ENCODE results near the gene SLC7A1. TPM values are rescaled to one million over a fixed set of nuclear protein-coding genes. Genes with fewer than 3 reads are reported as not detected.
A peak's percentile ranks its signal among the peaks of the same experiment; 100 is the strongest.

SLC7A1 gene
- total RNA-seq, 2 donors from 2014 or later = 60.1 to 114 TPM

- Mint-ChIP-seq H3K27ac (no peak overlapping the region), H3K9me3 (no peaks in the 10 kb centered on the region), H3K27me3 (no peaks in the 10 kb centered on the region), H3K36me3 (ENCODE audit: low read depth) (peaks cover 97% of the 10 kb centered on the region), H3K4me1 (peaks cover 5% of the 10 kb centered on the region), H3K4me3 (no peak overlapping the region)
- ATAC-seq (replicated peaks) = no peak
Observed at GRCh38 chr13:29523199-29523961, 72.1 kb downstream of the SLC7A1 start.

DNA sequence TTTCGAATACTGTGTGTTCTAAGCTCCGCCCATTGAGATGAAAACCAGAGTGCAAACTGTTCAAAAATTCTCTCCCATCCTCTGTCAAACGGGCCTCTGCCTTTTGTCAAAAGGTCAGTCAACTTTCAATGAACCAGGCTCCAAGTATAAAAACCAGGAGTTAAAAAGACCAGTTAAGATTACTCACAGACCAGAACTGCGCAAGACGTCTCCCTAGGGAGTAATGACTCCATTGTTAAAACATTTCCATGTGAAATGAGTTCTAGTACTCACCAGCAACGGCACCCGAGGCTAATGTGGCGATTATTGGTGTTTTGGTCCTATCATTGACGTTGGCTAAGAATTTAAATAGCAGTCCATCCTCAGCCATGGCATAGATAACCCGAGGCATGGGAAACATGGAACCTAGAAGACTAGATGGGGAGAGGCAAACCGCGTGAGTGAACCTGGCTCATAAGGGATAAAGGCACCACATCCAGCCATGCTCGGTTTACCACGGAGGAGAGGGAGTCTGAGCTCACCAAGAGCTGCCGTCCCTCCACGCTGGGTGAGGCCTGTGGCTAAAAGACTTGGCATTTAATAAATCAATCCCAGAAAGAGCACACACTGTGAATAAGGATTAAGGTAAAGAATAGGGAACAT lies 73.3 kb downstream of the SLC7A1 start:
- no peaks in the 10 kb centered on the region for H3K27me3 Mint-ChIP-seq
- no peak overlapping the region for H3K27ac Mint-ChIP-seq
- H3K4me1 Mint-ChIP-seq = peaks cover 5% of the 10 kb centered on the region
- ATAC-seq (replicated peaks) = no peak
- peaks cover 97% of the 10 kb centered on the region for H3K36me3 Mint-ChIP-seq (ENCODE audit: low read depth)
- no peak overlapping the region for H3K4me3 Mint-ChIP-seq
- H3K9me3 Mint-ChIP-seq = no peaks in the 10 kb centered on the region

DNA sequence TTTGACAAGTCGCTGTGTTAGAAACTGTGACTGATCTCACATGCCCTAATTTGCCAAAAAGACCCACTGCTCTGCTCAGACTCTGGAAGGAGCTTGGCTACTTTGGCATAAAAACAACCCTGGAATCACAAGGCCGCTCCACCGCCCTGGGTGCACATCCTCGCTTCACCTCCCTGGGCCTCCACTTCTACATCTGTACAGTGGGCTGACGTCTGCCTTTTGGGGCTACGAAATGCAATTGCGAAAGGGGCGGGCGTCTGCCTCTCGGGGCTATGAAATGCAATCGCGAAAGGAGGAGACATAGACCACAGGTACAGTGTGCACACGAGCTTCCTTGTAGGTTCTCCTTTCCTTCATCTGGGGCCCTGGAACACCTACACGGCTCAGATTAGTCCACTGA lies 74.2 kb downstream of the SLC7A1 start:
- no peaks in the 10 kb centered on the region for H3K27me3 Mint-ChIP-seq
- peaks cover 97% of the 10 kb centered on the region for H3K36me3 Mint-ChIP-seq (ENCODE audit: low read depth)
- no peak for ATAC-seq (replicated peaks)
- H3K4me3 Mint-ChIP-seq = no peak overlapping the region
- no peaks in the 10 kb centered on the region for H3K9me3 Mint-ChIP-seq
- H3K4me1 Mint-ChIP-seq = peaks cover 5% of the 10 kb centered on the region
- H3K27ac Mint-ChIP-seq = no peak overlapping the region

- peaks cover 99% of the 10 kb centered on the region for H3K36me3 Mint-ChIP-seq (ENCODE audit: low read depth)
- no peaks in the 10 kb centered on the region for H3K27me3 Mint-ChIP-seq
- peaks cover 5% of the 10 kb centered on the region for H3K4me1 Mint-ChIP-seq
Observed at GRCh38 chr13:29520671-29521070, 74.8 kb downstream of the SLC7A1 start.

GRCh38 chr13:29519921-29520320 lies 75.6 kb downstream of the SLC7A1 start:
- peaks cover 5% of the 10 kb centered on the region for H3K4me1 Mint-ChIP-seq
- H3K27me3 Mint-ChIP-seq = no peaks in the 10 kb centered on the region
- no peaks in the 10 kb centered on the region for H3K9me3 Mint-ChIP-seq
- peaks cover 98% of the 10 kb centered on the region for H3K36me3 Mint-ChIP-seq (ENCODE audit: low read depth)
- no peak overlapping the region for H3K4me3 Mint-ChIP-seq
- H3K27ac Mint-ChIP-seq = no peak overlapping the region
- ATAC-seq (replicated peaks) = no peak

More at GRCh38 chr13:29520671-29521070, 74.8 kb downstream of the SLC7A1 start:
- ATAC-seq (replicated peaks) = no peak
- H3K27ac Mint-ChIP-seq = no peak overlapping the region
- no peaks in the 10 kb centered on the region for H3K9me3 Mint-ChIP-seq
- H3K4me3 Mint-ChIP-seq = no peak overlapping the region

DNA sequence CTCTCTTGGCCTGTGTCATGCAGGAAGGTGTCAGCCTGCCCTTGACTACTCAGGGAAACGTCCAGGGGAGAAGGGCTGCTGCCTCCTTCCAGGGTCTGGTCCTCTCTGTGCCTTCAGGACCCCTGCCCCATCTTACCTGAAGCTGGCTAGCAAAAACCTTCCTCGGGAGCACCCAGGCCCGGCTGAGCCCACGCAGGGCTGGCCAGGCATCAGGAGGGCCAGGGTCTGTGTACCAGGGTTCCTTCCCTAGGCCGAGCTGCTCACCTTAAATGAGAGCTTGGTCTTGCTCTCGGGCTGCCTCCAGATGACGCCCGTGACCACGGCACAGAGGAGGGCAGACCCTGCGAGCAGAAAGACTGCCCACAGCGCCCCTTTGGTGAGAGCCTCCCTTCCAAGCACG lies 78.6 kb downstream of the SLC7A1 start:
- Mint-ChIP-seq H3K27me3 (no peaks in the 10 kb centered on the region), H3K27ac (no peak overlapping the region), H3K36me3 (ENCODE audit: low read depth) (peaks cover 96% of the 10 kb centered on the region), H3K9me3 (no peaks in the 10 kb centered on the region), H3K4me1 (peaks cover 5% of the 10 kb centered on the region), H3K4me3 (no peak overlapping the region)
- ATAC-seq (replicated peaks) = no peak

- peaks cover 5% of the 10 kb centered on the region for H3K4me1 Mint-ChIP-seq
- H3K27ac Mint-ChIP-seq = no peak overlapping the region
- peaks cover 96% of the 10 kb centered on the region for H3K36me3 Mint-ChIP-seq (ENCODE audit: low read depth)
- H3K9me3 Mint-ChIP-seq = no peaks in the 10 kb centered on the region
- no peak for ATAC-seq (replicated peaks)
- no peaks in the 10 kb centered on the region for H3K27me3 Mint-ChIP-seq
- H3K4me3 Mint-ChIP-seq = no peak overlapping the region
Observed at GRCh38 chr13:29516012-29516411, 79.5 kb downstream of the SLC7A1 start.

DNA sequence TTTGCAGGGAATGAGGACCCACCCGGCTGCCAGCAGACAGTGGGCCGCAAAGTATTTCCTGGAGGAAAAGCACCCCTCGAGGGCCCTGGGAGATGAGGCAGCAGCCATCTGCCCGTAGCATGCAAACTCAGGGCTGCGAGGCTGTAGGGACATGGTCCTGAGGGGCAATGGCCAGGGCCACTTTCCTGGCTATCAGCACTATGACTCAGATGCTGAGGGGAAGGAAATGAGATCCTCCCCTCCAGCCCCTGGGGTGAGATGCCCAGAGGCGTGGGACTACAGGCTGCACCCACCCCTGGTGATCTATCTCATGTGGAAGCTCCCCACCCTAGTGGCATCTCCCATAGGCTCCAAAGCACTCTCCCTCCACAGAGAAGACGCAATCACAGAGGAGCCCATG lies 80.1 kb downstream of the SLC7A1 start:
- Mint-ChIP-seq H3K27ac (no peak overlapping the region), H3K9me3 (no peaks in the 10 kb centered on the region), H3K36me3 (ENCODE audit: low read depth) (peaks cover 92% of the 10 kb centered on the region), H3K4me3 (no peak overlapping the region), H3K4me1 (peaks cover 5% of the 10 kb centered on the region), H3K27me3 (no peaks in the 10 kb centered on the region)
- no peak for ATAC-seq (replicated peaks)

DNA sequence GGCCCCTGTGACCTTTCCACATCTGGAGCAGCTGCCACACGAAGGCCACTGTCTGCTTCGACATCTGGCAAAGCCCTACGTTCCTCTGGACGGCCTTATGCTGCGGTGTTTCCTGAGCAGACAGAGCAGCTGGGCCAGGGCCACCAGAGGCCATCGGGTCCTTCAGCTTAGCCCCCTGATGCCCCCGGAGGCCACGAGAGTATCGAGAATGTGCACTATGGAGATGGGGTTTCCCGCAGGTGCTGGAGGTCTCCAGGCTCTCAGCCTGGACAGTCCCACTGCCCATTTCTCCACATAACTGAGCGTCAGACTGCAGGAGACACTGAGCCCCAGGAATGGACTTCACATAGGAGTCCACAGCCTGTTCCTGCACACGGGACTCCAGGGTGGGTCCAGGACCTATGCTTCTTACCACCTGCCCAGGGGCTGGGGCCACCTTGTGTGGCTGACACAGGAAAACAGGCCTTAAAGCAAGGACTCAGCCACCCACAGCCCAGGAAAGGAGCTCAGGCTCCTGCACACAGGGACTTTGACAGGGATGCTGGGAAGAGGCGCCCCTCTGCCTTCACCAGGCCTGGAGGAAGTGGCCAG lies 80.7 kb downstream of the SLC7A1 start:
- no peaks in the 10 kb centered on the region for H3K9me3 Mint-ChIP-seq
- no peak for ATAC-seq (replicated peaks)
- no peak overlapping the region for H3K4me3 Mint-ChIP-seq
- no peaks in the 10 kb centered on the region for H3K27me3 Mint-ChIP-seq
- peaks cover 1% of the 10 kb centered on the region for H3K4me1 Mint-ChIP-seq
- H3K36me3 Mint-ChIP-seq (ENCODE audit: low read depth) = peaks cover 86% of the 10 kb centered on the region
- no peak overlapping the region for H3K27ac Mint-ChIP-seq

DNA sequence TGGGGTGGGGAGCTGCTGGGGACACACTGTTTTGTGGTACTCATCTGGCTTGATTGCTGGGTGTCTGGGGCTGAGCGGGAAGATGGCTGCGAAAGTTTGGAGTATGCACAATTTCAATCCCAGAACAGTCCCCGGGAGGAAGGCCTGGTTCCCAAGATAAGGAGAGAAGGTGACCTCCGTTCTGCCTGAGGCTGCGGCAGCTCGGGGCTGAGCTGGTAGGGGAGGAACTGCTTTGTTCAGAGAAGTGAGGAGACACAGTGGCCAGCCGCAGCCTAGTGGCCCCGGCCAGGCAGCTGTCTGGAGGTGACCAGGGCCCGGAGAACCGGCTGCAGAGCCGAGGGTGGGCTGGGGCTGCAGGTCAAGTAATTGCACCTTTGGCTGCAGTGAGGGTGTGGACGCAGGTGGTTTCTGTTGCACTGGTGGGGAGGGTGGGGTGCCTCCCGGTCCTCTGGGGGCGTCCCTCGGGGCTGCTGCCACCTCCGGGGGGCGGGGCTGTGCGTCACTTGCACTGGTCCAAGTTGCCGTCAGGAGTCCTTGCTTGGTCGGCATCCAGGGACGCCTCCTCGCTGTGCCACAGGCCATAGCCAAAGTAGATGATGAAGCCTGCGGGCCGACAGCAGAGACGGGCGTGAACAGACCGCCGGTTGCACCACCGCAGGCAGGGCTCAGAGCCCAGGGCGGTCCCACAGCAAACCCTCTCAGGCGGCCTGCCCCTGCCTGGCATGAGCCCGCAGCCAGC lies 81.3 kb downstream of the SLC7A1 start:
- H3K27me3 Mint-ChIP-seq = no peaks in the 10 kb centered on the region
- peak overlapping the region; percentile 48 for H3K27ac Mint-ChIP-seq
- no peaks in the 10 kb centered on the region for H3K9me3 Mint-ChIP-seq
- H3K4me1 Mint-ChIP-seq = no peaks in the 10 kb centered on the region
- no peak for ATAC-seq (replicated peaks)
- H3K36me3 Mint-ChIP-seq (ENCODE audit: low read depth) = peaks cover 82% of the 10 kb centered on the region
- H3K4me3 Mint-ChIP-seq = no peak overlapping the region

DNA sequence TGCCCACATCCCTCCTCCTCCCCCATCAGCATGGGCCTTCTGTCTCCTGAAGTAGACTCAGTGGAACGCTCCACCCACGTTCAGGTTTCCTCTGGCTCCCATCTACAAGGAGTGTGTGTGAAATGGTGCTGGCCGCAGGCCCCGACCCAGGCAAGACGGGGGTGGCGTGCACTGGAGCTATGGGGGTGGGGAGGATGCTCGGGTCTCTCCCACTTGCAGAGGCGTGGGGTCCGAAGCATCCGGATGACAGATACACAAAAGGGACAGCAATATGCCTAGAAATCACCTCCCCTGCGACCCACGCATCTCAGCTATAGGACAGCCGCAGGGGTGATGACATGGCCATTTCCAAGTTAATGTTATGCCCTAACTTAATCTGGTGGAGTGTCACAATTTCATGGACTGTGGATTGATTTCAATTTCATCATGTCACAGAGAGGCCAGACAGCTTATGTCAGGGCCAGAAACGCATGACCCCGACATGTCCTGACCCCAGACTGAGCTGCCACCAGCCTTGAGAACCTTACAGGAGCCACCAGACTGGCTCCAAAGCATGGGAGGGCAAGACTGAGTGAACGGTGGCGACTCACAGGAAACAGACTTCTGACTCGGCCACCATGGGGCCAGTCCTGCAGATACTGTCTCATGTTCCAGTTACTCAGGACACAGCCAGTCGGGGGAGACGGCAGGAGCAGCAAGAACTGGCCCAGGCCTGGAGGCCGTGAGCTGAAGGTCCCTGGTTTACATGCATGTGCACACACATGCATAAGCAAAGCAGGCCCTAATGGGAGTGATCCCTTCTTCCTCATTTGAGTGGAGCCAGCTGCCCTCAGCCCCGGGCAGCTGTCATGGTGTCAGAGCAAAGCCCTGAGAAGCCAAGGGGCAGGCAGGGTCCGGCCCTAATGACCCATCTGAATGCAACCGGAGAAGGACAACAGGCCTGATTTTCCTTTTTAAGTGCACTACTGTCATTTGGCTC lies 82.2 kb downstream of the SLC7A1 start:
- H3K4me1 Mint-ChIP-seq = no peaks in the 10 kb centered on the region
- no peaks in the 10 kb centered on the region for H3K27me3 Mint-ChIP-seq
- H3K4me3 Mint-ChIP-seq = no peak overlapping the region
- H3K27ac Mint-ChIP-seq = peak overlapping the region; percentile 48
- no peak for ATAC-seq (replicated peaks)
- H3K36me3 Mint-ChIP-seq (ENCODE audit: low read depth) = peaks cover 82% of the 10 kb centered on the region
- H3K9me3 Mint-ChIP-seq = no peaks in the 10 kb centered on the region

DNA sequence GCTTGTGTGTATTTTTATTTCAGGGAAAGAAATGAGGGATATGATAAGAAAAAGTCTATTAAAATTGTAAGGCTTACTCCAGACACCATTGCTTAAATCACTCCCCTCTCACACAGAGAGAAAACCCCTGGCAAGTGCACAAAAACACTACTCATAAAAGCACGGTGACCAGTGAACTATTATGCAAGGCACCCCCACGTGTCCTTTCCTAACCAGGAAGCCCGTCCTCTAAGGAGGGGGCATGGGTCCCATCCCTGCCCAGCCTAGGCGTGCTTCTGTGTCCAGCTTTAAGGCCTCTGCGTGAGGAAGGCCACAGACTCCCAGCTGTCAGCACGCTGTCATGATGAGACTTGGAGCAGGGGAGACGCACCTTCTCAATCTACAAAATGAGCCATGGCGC lies 83.5 kb downstream of the SLC7A1 start:
- Mint-ChIP-seq H3K4me3 (no peak overlapping the region), H3K4me1 (no peaks in the 10 kb centered on the region), H3K36me3 (ENCODE audit: low read depth) (peaks cover 75% of the 10 kb centered on the region), H3K9me3 (no peaks in the 10 kb centered on the region), H3K27me3 (no peaks in the 10 kb centered on the region), H3K27ac (no peak overlapping the region)
- no peak for ATAC-seq (replicated peaks)

GRCh38 chr13:29511106-29511796 lies 84.2 kb downstream of the SLC7A1 start:
- Mint-ChIP-seq H3K27me3 (no peaks in the 10 kb centered on the region), H3K36me3 (ENCODE audit: low read depth) (peaks cover 67% of the 10 kb centered on the region), H3K9me3 (no peaks in the 10 kb centered on the region), H3K27ac (no peak overlapping the region), H3K4me3 (no peak overlapping the region), H3K4me1 (no peaks in the 10 kb centered on the region)
- no peak for ATAC-seq (replicated peaks)

Measured in activated T-helper 17 cell treated with anti-CD3 and anti-CD28 coated beads, Interleukin-2, amount 50 U/mL, for 72 hours (primary cell).